Activated CD8-positive, alpha-beta T cell treated with anti-CD3 and anti-CD28 coated beads for 36 hours (primary cell): ENCODE data around the gene ITPR1. TPM values are rescaled to one million over a fixed set of nuclear protein-coding genes. Genes with fewer than 3 reads are reported as not detected.

ENCODE experiments used
- ATAC-seq: fragments of 200-7000 bp; cut with Tn5 transposase; one replicate; pipeline ENCODE4 v1.10.0; 2021; ENCODE audit warnings: mild to moderate bottlenecking, moderate library complexity
- CTCF ChIA-PET: fragments of 350-600 bp; sonication (Branson Sonifier 250); formaldehyde crosslinking; loops from one replicate; lab custom pipeline; 2021; ENCODE audit warnings: antibody characterized with exemption; lab: Charles Lee
- POLR2A ChIA-PET: fragments of 350-600 bp; sonication (Branson Sonifier 250); formaldehyde crosslinking; loops from one replicate; lab custom pipeline; 2021; ENCODE audit warnings: antibody characterized with exemption; lab: Charles Lee
- DNase-seq: peaks from one replicate; pipeline ENCODE4 v3.0.0-alpha.2; 2020
- H3K27ac Mint-ChIP-seq: one replicate; pipeline ENCODE4 v1.8.0; 2021; ENCODE audit warnings: mild to moderate bottlenecking, mixed read lengths
- H3K27me3 Mint-ChIP-seq: one replicate; pipeline ENCODE4 v1.8.0; 2021; ENCODE audit warnings: mixed read lengths
- H3K36me3 Mint-ChIP-seq: one replicate; pipeline ENCODE4 v1.8.0; 2021; ENCODE audit warnings: low read depth, mixed read lengths
- H3K4me1 Mint-ChIP-seq: one replicate; pipeline ENCODE4 v1.8.0; 2021; ENCODE audit warnings: low read depth, mixed read lengths
- H3K4me3 Mint-ChIP-seq: one replicate; pipeline ENCODE4 v1.8.0; 2021; ENCODE audit warnings: mild to moderate bottlenecking, moderate library complexity, mixed read lengths
- H3K9me3 Mint-ChIP-seq: one replicate; pipeline ENCODE4 v1.8.0; 2021; ENCODE audit warnings: mixed read lengths
- CTCF ChIP-seq: fragments of 200-600 bp; IDR thresholded peaks from one replicate; pipeline ENCODE4 v1.8.0; 2022; ENCODE audit warnings: antibody characterized with exemption, mild to moderate bottlenecking
- intact Hi-C: fragments of 100-400 bp; cut with micrococcal nuclease; formaldehyde crosslinking; loops from one replicate; pipeline ENCODE4 v1.10.0; 2022
- total RNA-seq, 2 experiments: library from RNA; stranded (reverse); gene quantifications; one replicate each; pipeline ENCODE4 v1.2.3, GENCODE V29; 2021

ITPR1 gene
- total RNA-seq, 2 experiments from 2014 or later: 93.9 to 98.2 TPM

GRCh38 chr3:4793311-4793710 lies 300.2 kb downstream of the ITPR1 start:
- H3K9me3 Mint-ChIP-seq: peaks cover 9% of the 10 kb centered on the region
- POLR2A ChIA-PET: no interaction called here
- peaks cover 70% of the 10 kb centered on the region for H3K36me3 Mint-ChIP-seq
- H3K4me1 Mint-ChIP-seq: no peaks in the 10 kb centered on the region
- intact Hi-C loops: no loop called here
- H3K27ac Mint-ChIP-seq: no peak overlapping the region
- CTCF ChIA-PET: no interaction called here
- no peak for DNase-seq
- no peak for ATAC-seq
- TF ChIP-seq CTCF: no peak
- H3K4me3 Mint-ChIP-seq: no peak overlapping the region
- H3K27me3 Mint-ChIP-seq: no peaks in the 10 kb centered on the region

GRCh38 chr3:4794331-4794730 lies 301.2 kb downstream of the ITPR1 start:
- no peak for ATAC-seq
- no peak for TF ChIP-seq CTCF
- Mint-ChIP-seq H3K27ac (no peak overlapping the region), H3K4me3 (no peak overlapping the region), H3K4me1 (no peaks in the 10 kb centered on the region), H3K36me3 (peaks cover 73% of the 10 kb centered on the region), H3K27me3 (no peaks in the 10 kb centered on the region), H3K9me3 (peaks cover 9% of the 10 kb centered on the region)
- DNase-seq: no peak
- ChIA-PET CTCF (no interaction called here), POLR2A (no interaction called here)
- intact Hi-C loops: no loop called here

- Mint-ChIP-seq H3K4me3 (no peak overlapping the region), H3K27ac (no peak overlapping the region), H3K9me3 (peaks cover 9% of the 10 kb centered on the region), H3K27me3 (no peaks in the 10 kb centered on the region), H3K36me3 (peaks cover 76% of the 10 kb centered on the region), H3K4me1 (no peaks in the 10 kb centered on the region)
- ChIA-PET CTCF (interaction anchor here (2.0 kb wide), 1 partner anchor 10 kb away, joined by 5 read pairs; no protein-coding TSS in a partner anchor), POLR2A (interaction anchor here (0.7 kb wide), 1 partner anchor 9 kb away, joined by 3 read pairs; no protein-coding TSS in a partner anchor)
- intact Hi-C loops: no loop called here
- DNase-seq (no peak), ATAC-seq (no peak)
- TF ChIP-seq CTCF: no peak
These were observed 301.6 kb downstream of the ITPR1 start for GRCh38 chr3:4794798-4795197.

- H3K36me3 Mint-ChIP-seq: peaks cover 78% of the 10 kb centered on the region
- no peak for ATAC-seq
- H3K27me3 Mint-ChIP-seq: no peaks in the 10 kb centered on the region
These were observed 302.8 kb downstream of the ITPR1 start for GRCh38 chr3:4795905-4796304.

More at GRCh38 chr3:4795905-4796304, 302.8 kb downstream of the ITPR1 start:
- no peak for DNase-seq
- intact Hi-C loops: no loop called here
- no peak for TF ChIP-seq CTCF
- no peak overlapping the region for H3K27ac Mint-ChIP-seq
- H3K4me3 Mint-ChIP-seq: no peak overlapping the region
- CTCF ChIA-PET: interaction anchor here (0.6 to 2.0 kb wide), 4 partner anchors 8 to 262 kb away, joined by 3 to 5 read pairs (median 3); no protein-coding TSS in a partner anchor
- H3K9me3 Mint-ChIP-seq: peaks cover 9% of the 10 kb centered on the region
- H3K4me1 Mint-ChIP-seq: no peaks in the 10 kb centered on the region
- POLR2A ChIA-PET: interaction anchor here (0.8 to 1.0 kb wide), 2 partner anchors 39 to 53 kb away, joined by 3 to 4 read pairs; no protein-coding TSS in a partner anchor
